Glutamatergic neuron (in vitro differentiated cells): ENCODE measurements around the gene YOD1. TPM values are rescaled to one million over a fixed set of nuclear protein-coding genes. Genes with fewer than 3 reads are reported as not detected.

Source experiments
- DNase-seq: peaks from one replicate; pipeline ENCODE4 v3.0.0; 2022
- H3K27ac Mint-ChIP-seq: one replicate; pipeline ENCODE4 v1.8.0; 2020; ENCODE audit warnings: mild to moderate bottlenecking, mixed read lengths, inconsistent platforms; ENCODE audit not compliant: unreplicated experiment
- H3K27me3 Mint-ChIP-seq: one replicate; pipeline ENCODE4 v1.8.0; 2020; ENCODE audit warnings: mild to moderate bottlenecking, moderate library complexity, mixed read lengths, inconsistent platforms; ENCODE audit not compliant: unreplicated experiment
- H3K36me3 Mint-ChIP-seq: one replicate; pipeline ENCODE4 v1.8.0; 2020; ENCODE audit warnings: mild to moderate bottlenecking, mixed read lengths, inconsistent platforms; ENCODE audit not compliant: unreplicated experiment
- H3K4me1 Mint-ChIP-seq: one replicate; pipeline ENCODE4 v1.8.0; 2020; ENCODE audit warnings: mild to moderate bottlenecking, low read depth, mixed read lengths, inconsistent platforms; ENCODE audit not compliant: unreplicated experiment
- H3K4me3 Mint-ChIP-seq: one replicate; pipeline ENCODE4 v1.8.0; 2020; ENCODE audit warnings: mild to moderate bottlenecking, mixed read lengths, inconsistent platforms; ENCODE audit not compliant: unreplicated experiment
- H3K9me3 Mint-ChIP-seq: one replicate; pipeline ENCODE4 v1.8.0; 2020; ENCODE audit warnings: mild to moderate bottlenecking, moderate library complexity, mixed read lengths, inconsistent platforms; ENCODE audit not compliant: unreplicated experiment
- total RNA-seq: library from RNA; stranded (reverse); fragmentation: NEBNext Ultra II Directional; extraction: Animal tissue kit (Norgen Biotek cat#: 25700); gene quantifications from one replicate; pipeline ENCODE4 v1.2.1, GENCODE V29; 2021; ENCODE audit not compliant: unreplicated experiment
- TF ChIP-seq, protein P1 (sequence below): fragments of 200-600 bp; sonication (generic); IDR thresholded peaks from one replicate; pipeline ENCODE4 v1.5.0; 2021; ENCODE audit not compliant: partially characterized antibody, unreplicated experiment

The YOD1 gene
- total RNA-seq, 1 donor from 2014 or later = 7.9 TPM

DNA sequence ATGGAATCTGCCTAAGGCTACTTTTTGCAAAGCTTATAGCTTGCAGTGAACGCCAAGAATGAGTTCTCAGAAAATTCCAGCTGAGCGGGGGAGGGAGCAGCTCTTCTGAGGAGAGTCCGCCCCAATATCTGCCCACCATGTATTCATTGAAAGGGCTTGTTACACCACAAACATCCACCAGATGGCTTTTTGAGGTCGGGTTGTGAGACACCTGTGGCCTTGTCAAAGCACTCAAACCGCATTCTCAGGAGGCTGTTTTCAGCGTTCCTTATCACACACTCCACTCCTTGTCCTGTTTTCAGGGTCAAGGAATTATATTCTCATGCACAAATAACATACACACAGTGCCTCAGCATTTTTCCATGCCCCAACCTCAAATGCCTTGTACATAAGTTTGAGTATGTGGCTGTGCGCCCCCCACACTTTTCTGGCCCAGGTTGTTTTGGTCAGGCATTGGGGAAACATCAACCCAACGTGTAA is 33.7 kb upstream of the YOD1 start:
- no peak overlapping the region for H3K27ac Mint-ChIP-seq

DNA sequence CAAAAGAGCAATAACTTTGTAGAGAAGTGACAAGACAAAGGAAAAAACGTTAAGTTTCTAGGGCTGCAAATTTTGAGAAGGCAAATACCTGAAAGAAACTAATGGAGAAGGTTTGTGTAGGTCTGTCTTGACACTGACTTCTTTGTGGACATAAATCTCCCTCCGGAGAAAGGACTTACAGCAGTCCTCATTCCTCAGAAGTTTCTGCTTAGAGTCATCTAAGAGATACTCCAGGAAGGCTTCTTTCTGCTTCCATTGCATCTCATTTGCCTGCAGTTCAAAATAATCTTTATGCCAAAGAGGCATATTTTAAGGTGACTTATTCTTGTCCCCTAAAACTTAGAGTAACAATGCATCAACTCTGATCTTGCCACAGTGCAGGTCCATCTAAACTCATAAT is 33.2 kb upstream of the YOD1 start:
- TF ChIP-seq, protein P1, sequence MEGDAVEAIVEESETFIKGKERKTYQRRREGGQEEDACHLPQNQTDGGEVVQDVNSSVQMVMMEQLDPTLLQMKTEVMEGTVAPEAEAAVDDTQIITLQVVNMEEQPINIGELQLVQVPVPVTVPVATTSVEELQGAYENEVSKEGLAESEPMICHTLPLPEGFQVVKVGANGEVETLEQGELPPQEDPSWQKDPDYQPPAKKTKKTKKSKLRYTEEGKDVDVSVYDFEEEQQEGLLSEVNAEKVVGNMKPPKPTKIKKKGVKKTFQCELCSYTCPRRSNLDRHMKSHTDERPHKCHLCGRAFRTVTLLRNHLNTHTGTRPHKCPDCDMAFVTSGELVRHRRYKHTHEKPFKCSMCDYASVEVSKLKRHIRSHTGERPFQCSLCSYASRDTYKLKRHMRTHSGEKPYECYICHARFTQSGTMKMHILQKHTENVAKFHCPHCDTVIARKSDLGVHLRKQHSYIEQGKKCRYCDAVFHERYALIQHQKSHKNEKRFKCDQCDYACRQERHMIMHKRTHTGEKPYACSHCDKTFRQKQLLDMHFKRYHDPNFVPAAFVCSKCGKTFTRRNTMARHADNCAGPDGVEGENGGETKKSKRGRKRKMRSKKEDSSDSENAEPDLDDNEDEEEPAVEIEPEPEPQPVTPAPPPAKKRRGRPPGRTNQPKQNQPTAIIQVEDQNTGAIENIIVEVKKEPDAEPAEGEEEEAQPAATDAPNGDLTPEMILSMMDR = no peak
- Mint-ChIP-seq H3K4me3 (no peak overlapping the region), H3K4me1 (no peaks in the 10 kb centered on the region), H3K27me3 (peaks cover 3% of the 10 kb centered on the region), H3K9me3 (no peaks in the 10 kb centered on the region), H3K36me3 (no peaks in the 10 kb centered on the region), H3K27ac (no peak overlapping the region)
- no peak for DNase-seq

More for the DNA sequence above, 33.7 kb upstream of the YOD1 start:
- Mint-ChIP-seq H3K9me3 (no peaks in the 10 kb centered on the region), H3K27me3 (peaks cover 3% of the 10 kb centered on the region), H3K36me3 (no peaks in the 10 kb centered on the region), H3K4me1 (no peaks in the 10 kb centered on the region), H3K4me3 (no peak overlapping the region)
- TF ChIP-seq, protein P1 = peak; percentile 73
- DNase-seq = peak; percentile 30

DNA sequence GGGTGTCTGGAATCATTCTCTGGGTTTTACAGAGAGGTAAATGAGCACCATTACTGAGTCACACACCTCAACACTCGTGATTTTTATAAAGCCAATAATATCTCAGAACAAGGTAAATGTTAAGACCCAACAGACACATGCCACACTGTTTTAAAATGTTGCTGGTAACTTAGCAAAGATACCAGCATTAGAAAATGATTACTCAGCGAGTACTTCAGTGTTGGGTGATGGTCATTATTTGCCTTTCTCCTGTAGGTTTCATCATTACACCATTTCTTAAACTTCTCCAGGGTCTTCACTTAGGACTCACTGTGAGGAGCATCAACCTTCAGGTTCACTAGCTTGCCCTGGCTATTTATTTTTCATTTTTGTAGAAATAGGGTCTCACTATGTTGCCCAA is 30.8 kb upstream of the YOD1 start:
- Mint-ChIP-seq H3K9me3 (no peaks in the 10 kb centered on the region), H3K27ac (no peak overlapping the region), H3K36me3 (no peaks in the 10 kb centered on the region), H3K4me3 (no peak overlapping the region), H3K4me1 (no peaks in the 10 kb centered on the region), H3K27me3 (peaks cover 3% of the 10 kb centered on the region)
- no peak for DNase-seq
- TF ChIP-seq, protein P1 = no peak

DNA sequence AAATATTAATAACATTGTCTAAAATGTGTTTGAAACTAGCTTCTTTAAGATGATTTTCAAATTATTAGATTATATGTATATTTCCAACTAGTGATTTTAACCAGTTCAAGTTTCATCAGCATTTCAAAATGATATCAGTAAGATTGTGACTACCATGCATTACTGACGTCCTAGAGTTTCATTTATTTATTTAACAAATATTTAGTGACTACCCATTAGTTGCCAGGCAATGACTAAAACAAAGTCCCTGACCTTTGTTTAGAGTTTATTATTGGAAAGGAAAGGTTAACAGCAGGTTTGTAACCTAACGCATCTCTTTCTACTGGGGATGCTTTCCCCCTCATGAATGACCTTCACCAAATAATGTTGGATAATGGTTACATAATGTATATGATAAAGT is 30.1 kb upstream of the YOD1 start:
- no peak overlapping the region for H3K4me3 Mint-ChIP-seq
- no peaks in the 10 kb centered on the region for H3K9me3 Mint-ChIP-seq
- H3K27me3 Mint-ChIP-seq = peaks cover under 1% of the 10 kb centered on the region
- TF ChIP-seq, protein P1 = no peak
- no peaks in the 10 kb centered on the region for H3K36me3 Mint-ChIP-seq
- H3K4me1 Mint-ChIP-seq = no peaks in the 10 kb centered on the region
- no peak for DNase-seq
- no peak overlapping the region for H3K27ac Mint-ChIP-seq

DNA sequence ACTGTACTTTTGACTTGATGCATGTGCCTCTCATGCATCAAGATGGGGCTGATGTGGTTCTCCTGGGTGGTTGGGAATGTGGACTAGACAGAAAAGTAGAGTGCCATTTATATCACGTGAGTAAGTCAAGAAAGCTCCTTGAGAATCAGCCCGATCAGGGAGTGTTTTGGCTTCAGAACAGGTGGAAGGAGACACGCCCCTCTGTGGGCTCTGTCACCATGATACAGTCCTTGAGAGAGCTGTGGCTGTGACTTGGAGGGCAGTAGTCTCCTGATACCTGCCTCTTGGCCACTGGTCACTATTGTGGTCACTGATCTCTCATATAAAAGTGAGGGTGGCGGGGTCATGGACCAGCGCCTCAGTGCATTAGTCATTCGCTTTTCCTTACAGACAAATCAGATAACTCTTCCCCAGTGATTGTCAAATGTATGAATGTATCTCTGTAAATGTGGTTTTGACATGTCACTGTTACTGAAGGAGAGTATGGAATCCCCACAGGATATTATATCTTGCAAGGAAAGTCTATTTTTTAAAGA is 28.8 kb upstream of the YOD1 start:
- no peaks in the 10 kb centered on the region for H3K9me3 Mint-ChIP-seq
- H3K27ac Mint-ChIP-seq = no peak overlapping the region
- no peak overlapping the region for H3K4me3 Mint-ChIP-seq
- DNase-seq = no peak
- H3K4me1 Mint-ChIP-seq = no peaks in the 10 kb centered on the region
- H3K36me3 Mint-ChIP-seq = no peaks in the 10 kb centered on the region
- TF ChIP-seq, protein P1 = no peak
- H3K27me3 Mint-ChIP-seq = no peaks in the 10 kb centered on the region
